Lung microvascular endothelial cell (primary cell): Measurements from ENCODE around the gene CDK4. TPM values are rescaled to one million over a fixed set of nuclear protein-coding genes. Genes with fewer than 3 reads are reported as not detected.
"Not testable (repeated sequence)": the region's sequence is repeated elsewhere in the genome, so short reads cannot be mapped to it uniquely, and the experiment has no call there.

Experiments
- DNase-seq, 2 donors: peaks; one replicate each; pipeline versions ENCODE4 v3.0.0 to v3.0.0-alpha.2; 2010; ENCODE audit warnings: low read depth in 2 of 2
- total RNA-seq: library from RNA; depleted of rRNA; stranded (reverse); fragments of >200 nt; gene quantifications from 2 replicates; pipeline ENCODE4 v1.2.1, GENCODE V29; 2014

CDK4 gene
- 110 and 133 TPM in 2 replicates for total RNA-seq

- peak; percentile 100 for DNase-seq
These were observed at the start of gene CDK4 for GRCh38 chr12:57751788-57752667. CDK4 (minus strand) TSS chr12:57752310; CDS start chr12:57751717, 593 bp downstream.

GRCh38 chr12:57800965-57801364 is 48.9 kb upstream of the CDK4 start:
- no peak for DNase-seq

GRCh38 chr12:57797933-57798332 is 45.8 kb upstream of the CDK4 start:
- DNase-seq: no peak

GRCh38 chr12:57796996-57797395 is 44.9 kb upstream of the CDK4 start:
- DNase-seq: no peak

- no peak for DNase-seq
These were observed 43.2 kb upstream of the CDK4 start for GRCh38 chr12:57795354-57795753.

- peak in 1 of 2 donors; percentile 75 for DNase-seq
These were observed 41.8 kb upstream of the CDK4 start for GRCh38 chr12:57793920-57794319.

- DNase-seq: no peak
These were observed 31.8 kb upstream of the CDK4 start for GRCh38 chr12:57783861-57784260.

- no peak for DNase-seq
These were observed 31.3 kb upstream of the CDK4 start for GRCh38 chr12:57783466-57783801.

GRCh38 chr12:57782608-57783465 is 30.7 kb upstream of the CDK4 start, which contains the start of gene TSFM:
TSFM (plus strand) TSS chr12:57782787; CDS start chr12:57782802, 15 bp downstream.
- peak; percentile 97 to 98 for DNase-seq

- no peak for DNase-seq
These were observed 30.1 kb upstream of the CDK4 start for GRCh38 chr12:57782243-57782607.

- DNase-seq: no peak
These were observed 29.7 kb upstream of the CDK4 start for GRCh38 chr12:57781801-57782200.

- no peak for DNase-seq
These were observed 29.1 kb upstream of the CDK4 start for GRCh38 chr12:57781244-57781643.

- DNase-seq: no peak
These were observed 28.3 kb upstream of the CDK4 start for GRCh38 chr12:57780284-57780897.

- no peak for DNase-seq
These were observed 27.6 kb upstream of the CDK4 start for GRCh38 chr12:57779736-57780135.

GRCh38 chr12:57777911-57778310 is 25.8 kb upstream of the CDK4 start:
- no peak for DNase-seq

- DNase-seq: no peak
These were observed 25.3 kb upstream of the CDK4 start for GRCh38 chr12:57777367-57777766.

- no peak for DNase-seq
These were observed 24.1 kb upstream of the CDK4 start for GRCh38 chr12:57776247-57776587.

GRCh38 chr12:57775563-57776246 is 23.6 kb upstream of the CDK4 start:
- no peak for DNase-seq

GRCh38 chr12:57775044-57775443 is 22.9 kb upstream of the CDK4 start:
- no peak for DNase-seq

GRCh38 chr12:57774634-57775033 is 22.5 kb upstream of the CDK4 start:
- not testable (repeated sequence) for DNase-seq
